ENCODE measurements around the gene FGGY.

Gene FGGY

GRCh38 chr1:59499273-59499942 is 202.5 kb downstream of the FGGY start:
- Histone ChIP-seq H3K27ac (no peak overlapping the region), H3K4me2 (peak overlapping the region in 3 of 11 experiments; percentile 31 to 66 (median 50); a peak in 5 of 22 replicates), H3K9me3 (replicated peaks in 1 of 11) (peaks cover 4 to 11% (median 10%) of the 10 kb centered on the region in 11 experiments; a peak in 20 of 22 replicates), H3K9ac (no peak overlapping the region), H3K4me3 (no peak overlapping the region), H3K27me3 (no peaks in the 10 kb centered on the region), H3K4me1 (peaks cover 0 to 55% (median 2%) of the 10 kb centered on the region in 10 experiments; a peak in 9 of 20 replicates), H4K20me1 (no peaks in the 10 kb centered on the region), H3K36me3 (peaks cover 0 to 4% (median 0%) of the 10 kb centered on the region in 11 experiments; a peak in 3 of 22 replicates)
- TF ChIP-seq Cebpa-rat (IDR thresholded peaks at IDR 0.05) = no peak

- Histone ChIP-seq H3K27me3 (no peaks in the 10 kb centered on the region), H3K36me3 (peaks cover 0 to 4% (median 0%) of the 10 kb centered on the region in 11 experiments; a peak in 3 of 22 replicates), H3K9me3 (replicated peaks in 1 of 11) (peaks cover 4 to 11% (median 10%) of the 10 kb centered on the region in 11 experiments; a peak in 20 of 22 replicates), H4K20me1 (no peaks in the 10 kb centered on the region), H3K4me2 (peak overlapping the region in 2 of 11 experiments; percentile 50 to 66; a peak in 3 of 22 replicates), H3K4me3 (no peak overlapping the region), H3K9ac (no peak overlapping the region), H3K27ac (no peak overlapping the region), H3K4me1 (peaks cover 0 to 50% (median 2%) of the 10 kb centered on the region in 10 experiments; a peak in 9 of 20 replicates)
- TF ChIP-seq Cebpa-rat (IDR thresholded peaks at IDR 0.05) = no peak
Observed at GRCh38 chr1:59499943-59500569, 203.2 kb downstream of the FGGY start.

DNA sequence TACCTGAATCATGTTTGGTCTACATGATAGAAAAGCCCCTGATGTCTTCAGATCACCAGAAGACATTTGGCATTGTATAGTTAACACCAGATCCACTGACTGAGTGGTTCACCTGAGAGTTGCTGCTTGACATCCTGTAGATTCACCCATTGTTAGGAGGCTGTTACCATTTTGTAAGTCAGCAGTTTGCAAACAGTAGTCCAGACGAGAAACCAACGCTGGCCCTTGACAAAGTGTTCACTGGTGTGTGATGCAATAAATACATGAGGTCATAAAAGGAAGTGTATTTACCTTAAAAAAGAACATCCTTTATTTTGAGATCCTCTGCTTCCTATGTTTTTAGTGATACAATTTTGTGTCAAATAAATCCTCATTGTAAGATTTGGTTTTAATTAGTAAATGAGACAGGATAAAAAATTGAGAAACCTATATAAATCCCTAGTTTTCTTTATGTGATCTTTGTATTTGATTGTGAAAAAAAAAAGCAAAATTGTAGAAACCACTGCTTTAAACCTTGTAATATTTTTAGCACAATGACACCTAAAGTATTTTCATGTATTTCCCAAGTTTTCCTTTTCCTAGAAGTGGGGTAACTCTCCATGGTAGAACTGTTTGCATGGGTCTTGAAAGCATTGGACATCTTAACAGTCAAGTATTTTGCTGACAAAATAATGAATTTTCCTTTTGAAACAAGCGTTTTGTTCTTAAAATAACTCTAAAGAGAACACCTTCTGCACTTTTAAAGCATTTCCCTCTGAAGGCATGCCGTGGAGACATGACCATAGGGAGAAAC is 204.3 kb downstream of the FGGY start:
- Histone ChIP-seq H3K4me2 (peak overlapping the region in 3 of 11 experiments; percentile 25 to 32 (median 29); a peak in 8 of 22 replicates), H4K20me1 (no peaks in the 10 kb centered on the region), H3K27ac (no peak overlapping the region)

DNA sequence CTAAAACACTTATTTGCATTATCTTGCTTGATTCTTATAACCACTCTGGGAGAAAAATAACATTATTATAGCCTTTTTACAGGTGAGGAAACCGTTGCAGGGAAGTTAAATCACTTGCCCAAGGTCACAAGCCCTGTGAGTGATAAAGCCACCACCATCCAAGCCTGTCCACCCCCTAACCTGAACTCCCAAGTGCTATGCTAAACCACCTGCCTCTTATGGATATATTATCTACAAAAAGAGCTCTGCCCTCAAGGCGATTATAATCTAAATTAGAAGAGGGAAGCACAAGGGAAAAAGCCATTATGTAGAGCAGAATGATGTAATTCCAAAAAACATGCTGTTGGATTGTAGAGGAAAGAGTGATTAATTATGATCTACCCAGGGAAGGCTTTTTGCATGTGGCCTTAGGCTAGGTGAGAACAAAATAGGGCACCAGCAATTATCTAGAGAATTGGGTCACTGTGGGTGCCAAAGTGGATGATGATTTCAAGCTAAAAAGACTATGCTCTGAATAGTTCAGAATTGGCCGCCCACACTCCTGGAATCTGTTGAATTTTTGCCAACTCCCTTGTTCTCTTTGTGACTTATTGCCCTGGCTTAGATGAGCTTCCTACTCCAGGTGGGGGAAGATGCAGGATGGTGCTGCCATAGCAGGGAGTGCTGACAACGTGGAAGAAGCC is 205.3 kb downstream of the FGGY start:
- no peaks in the 10 kb centered on the region for H4K20me1 ChIP-seq
- no peak overlapping the region for H3K27ac ChIP-seq
- H3K9ac ChIP-seq = no peak overlapping the region
- TF ChIP-seq Cebpa-rat (IDR thresholded peaks at IDR 0.05) = no peak
- no peaks in the 10 kb centered on the region for H3K27me3 ChIP-seq
- H3K36me3 ChIP-seq = no peaks in the 10 kb centered on the region
- H3K4me3 ChIP-seq = no peak overlapping the region
- peaks cover 0 to 64% (median 2%) of the 10 kb centered on the region in 10 experiments; a peak in 9 of 20 replicates for H3K4me1 ChIP-seq
- peaks cover 0 to 17% (median 0%) of the 10 kb centered on the region in 11 experiments; a peak in 8 of 22 replicates for H3K9me3 ChIP-seq (replicated peaks in 1 of 11)
- H3K4me2 ChIP-seq = peak overlapping the region in 2 of 11 experiments; percentile 6 to 8; a peak in 2 of 22 replicates

More for the DNA sequence above, 204.3 kb downstream of the FGGY start:
- H3K4me3 ChIP-seq = no peak overlapping the region
- H3K9me3 ChIP-seq (replicated peaks in 1 of 11) = peaks cover 0 to 13% (median 2%) of the 10 kb centered on the region in 11 experiments; a peak in 17 of 22 replicates
- H3K9ac ChIP-seq = no peak overlapping the region
- peaks cover 0 to 55% (median 2%) of the 10 kb centered on the region in 10 experiments; a peak in 9 of 20 replicates for H3K4me1 ChIP-seq
- TF ChIP-seq Cebpa-rat (IDR thresholded peaks at IDR 0.05) = no peak
- H3K27me3 ChIP-seq = no peaks in the 10 kb centered on the region
- H3K36me3 ChIP-seq = peaks cover 0 to 3% (median 0%) of the 10 kb centered on the region in 11 experiments; a peak in 3 of 22 replicates

DNA sequence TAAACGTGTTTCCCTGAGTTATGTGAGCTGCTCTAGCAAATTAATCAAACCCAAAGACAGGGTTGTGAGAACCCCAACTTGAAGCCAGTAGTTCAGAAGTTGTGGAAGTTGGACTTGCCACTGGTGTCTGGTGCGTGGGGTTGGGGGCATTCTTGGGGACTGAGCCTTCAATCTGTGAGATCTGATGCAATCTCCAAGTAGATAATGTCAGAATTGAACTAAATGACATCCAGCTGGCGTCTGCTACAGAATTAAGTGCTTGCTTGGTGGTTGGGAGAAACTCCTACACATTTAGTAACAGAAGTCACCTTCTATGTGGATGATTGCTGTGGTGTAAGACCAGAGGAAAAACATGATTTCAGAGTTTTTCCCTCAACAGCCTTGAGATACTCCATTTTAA is 207.4 kb downstream of the FGGY start:
- H3K4me2 ChIP-seq = no peak overlapping the region
- no peak overlapping the region for H3K9ac ChIP-seq
- no peaks in the 10 kb centered on the region for H3K27me3 ChIP-seq
- no peaks in the 10 kb centered on the region for H4K20me1 ChIP-seq
- no peak overlapping the region for H3K27ac ChIP-seq
- H3K4me3 ChIP-seq = no peak overlapping the region
- H3K9me3 ChIP-seq (replicated peaks in 1 of 11) = peaks cover 0 to 27% (median 0%) of the 10 kb centered on the region in 11 experiments; a peak in 8 of 22 replicates
- peaks cover 0 to 64% (median 3%) of the 10 kb centered on the region in 10 experiments; a peak in 10 of 20 replicates for H3K4me1 ChIP-seq
- TF ChIP-seq Cebpa-rat (IDR thresholded peaks at IDR 0.05) = no peak
- no peaks in the 10 kb centered on the region for H3K36me3 ChIP-seq

DNA sequence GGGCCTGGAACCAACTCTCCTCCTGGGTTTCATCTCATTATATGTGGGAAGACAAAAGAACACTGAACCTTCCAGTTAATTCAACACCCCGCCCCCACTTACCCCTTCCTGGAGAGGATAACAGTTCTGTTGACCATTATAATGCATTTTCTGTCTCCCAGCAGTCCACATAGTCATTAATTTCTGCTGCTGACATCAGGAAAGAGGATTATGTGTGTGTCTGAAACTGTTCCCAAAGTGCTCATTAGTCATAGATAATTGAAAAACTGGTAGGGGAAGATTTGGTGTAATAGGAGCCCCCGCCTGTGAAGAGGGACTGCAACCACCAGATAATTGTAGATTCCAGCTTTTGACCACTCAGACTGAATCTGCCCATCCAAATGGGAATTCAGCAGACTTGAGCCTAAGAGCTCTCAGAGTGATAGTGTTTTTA is 208.7 kb downstream of the FGGY start:
- H3K4me3 ChIP-seq = no peak overlapping the region
- H3K9ac ChIP-seq = no peak overlapping the region
- no peaks in the 10 kb centered on the region for H4K20me1 ChIP-seq
- H3K4me1 ChIP-seq = peaks cover 0 to 51% (median 2%) of the 10 kb centered on the region in 10 experiments; a peak in 10 of 20 replicates
- no peaks in the 10 kb centered on the region for H3K36me3 ChIP-seq
- no peak for TF ChIP-seq Cebpa-rat (IDR thresholded peaks at IDR 0.05)
- no peak overlapping the region for H3K27ac ChIP-seq
- no peak overlapping the region for H3K4me2 ChIP-seq
- no peaks in the 10 kb centered on the region for H3K27me3 ChIP-seq
- H3K9me3 ChIP-seq (replicated peaks in 1 of 11) = peaks cover 0 to 27% (median 0%) of the 10 kb centered on the region in 11 experiments; a peak in 8 of 22 replicates

DNA sequence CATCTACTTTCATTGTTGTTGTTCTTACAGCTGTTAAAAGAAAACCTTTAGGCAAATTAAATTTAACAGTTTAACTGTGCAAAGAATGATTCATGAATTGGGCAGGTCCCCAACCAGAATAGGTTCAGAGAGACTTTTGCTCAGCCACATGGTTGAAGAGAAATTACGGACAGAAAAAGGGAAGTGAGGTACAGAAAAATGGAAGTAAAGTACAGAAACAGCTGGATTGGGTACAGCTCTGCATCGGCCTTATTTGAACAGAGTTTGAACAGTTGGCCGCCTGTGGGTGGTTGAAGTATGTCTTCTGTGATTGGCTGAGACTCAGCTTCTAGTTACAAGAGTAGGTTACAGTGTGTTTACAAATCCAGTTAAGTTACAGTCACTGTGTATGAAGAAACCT is 210.1 kb downstream of the FGGY start:
- H3K4me3 ChIP-seq = no peak overlapping the region
- H3K27ac ChIP-seq = peak overlapping the region in 4 of 11 experiments; percentile 27 to 74 (median 55); a peak in 8 of 22 replicates
- H3K4me1 ChIP-seq = peaks cover 0 to 38% (median 0%) of the 10 kb centered on the region in 10 experiments; a peak in 9 of 20 replicates
- TF ChIP-seq Cebpa-rat (IDR thresholded peaks at IDR 0.05) = no peak
- peak overlapping the region in 2 of 11 experiments; percentile 42 to 46; a peak in 3 of 22 replicates for H3K4me2 ChIP-seq
- no peaks in the 10 kb centered on the region for H4K20me1 ChIP-seq
- H3K27me3 ChIP-seq = no peaks in the 10 kb centered on the region
- peaks cover 0 to 27% (median 0%) of the 10 kb centered on the region in 11 experiments; a peak in 8 of 22 replicates for H3K9me3 ChIP-seq (replicated peaks in 1 of 11)
- H3K36me3 ChIP-seq = no peaks in the 10 kb centered on the region
- H3K9ac ChIP-seq = 0 out of 22 replicates have a peak overlapping the region, but pooled peaks of 1 of the 11 experiments have one; percentile 20

- no peaks in the 10 kb centered on the region for H3K27me3 ChIP-seq
- H3K4me3 ChIP-seq = no peak overlapping the region
- H3K27ac ChIP-seq = no peak overlapping the region
- H4K20me1 ChIP-seq = no peaks in the 10 kb centered on the region
- no peak for TF ChIP-seq Cebpa-rat (IDR thresholded peaks at IDR 0.05)
- H3K9me3 ChIP-seq (replicated peaks in 1 of 11) = peaks cover 0 to 27% (median 0%) of the 10 kb centered on the region in 11 experiments; a peak in 8 of 22 replicates
- no peak overlapping the region for H3K4me2 ChIP-seq
- no peak overlapping the region for H3K9ac ChIP-seq
- H3K4me1 ChIP-seq = peaks cover 0 to 30% (median 0%) of the 10 kb centered on the region in 10 experiments; a peak in 9 of 20 replicates
- H3K36me3 ChIP-seq = peaks cover 0 to 7% (median 0%) of the 10 kb centered on the region in 11 experiments; a peak in 2 of 22 replicates
Observed at GRCh38 chr1:59509341-59509875, 212.5 kb downstream of the FGGY start.

Measured in BLaER1 treated with 17β-estradiol and CSF1 and Interleukin-3, amounts not matched to agents 10 nM and 100 nM (cell line).